Measurements from ENCODE around the gene FAIM2.

The FAIM2 gene

DNA sequence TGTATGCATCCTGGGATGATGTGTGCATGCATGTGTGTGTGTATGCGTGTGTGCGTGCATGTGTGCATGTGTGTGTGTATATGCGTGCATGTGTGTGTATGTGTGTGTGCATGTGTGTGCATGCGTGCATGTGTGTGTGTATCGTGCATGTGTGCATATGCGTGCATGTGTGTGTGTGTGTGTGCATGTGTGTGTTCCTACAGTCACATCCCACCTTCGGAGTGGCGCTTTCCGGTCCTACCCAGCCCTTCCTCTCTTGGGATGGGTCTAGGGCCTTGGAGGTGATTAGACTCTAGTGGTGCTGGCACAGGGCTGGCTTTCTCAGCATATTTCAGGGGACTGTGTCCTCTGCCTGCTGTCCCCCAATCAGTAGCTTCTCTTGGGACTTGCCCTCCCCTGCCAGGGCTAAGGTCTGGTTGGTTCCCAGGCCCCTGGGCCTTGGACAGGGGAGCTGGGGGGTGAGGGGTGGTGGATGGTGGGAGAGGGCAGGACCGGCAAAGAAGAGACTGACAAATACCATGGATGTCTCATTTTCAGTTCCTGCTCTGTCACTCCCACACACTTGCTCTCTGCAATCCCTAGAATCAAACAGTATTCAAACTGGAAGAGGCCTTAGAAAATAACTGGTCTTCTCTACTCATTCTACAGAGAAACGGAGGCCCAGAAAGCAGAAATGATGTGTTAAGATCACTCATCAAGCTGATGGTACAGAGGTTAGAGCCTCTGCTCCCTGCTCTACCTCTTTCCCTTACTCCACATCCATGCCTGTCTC, 21.9 kb upstream of the FAIM2 start:
- no peak for DNase-seq (ENCODE audit: low read depth, low spot score)
- H3K4me3 ChIP-seq (ENCODE audit: low read depth, low read length), result no peak overlapping the region
- TF ChIP-seq, protein P1, sequence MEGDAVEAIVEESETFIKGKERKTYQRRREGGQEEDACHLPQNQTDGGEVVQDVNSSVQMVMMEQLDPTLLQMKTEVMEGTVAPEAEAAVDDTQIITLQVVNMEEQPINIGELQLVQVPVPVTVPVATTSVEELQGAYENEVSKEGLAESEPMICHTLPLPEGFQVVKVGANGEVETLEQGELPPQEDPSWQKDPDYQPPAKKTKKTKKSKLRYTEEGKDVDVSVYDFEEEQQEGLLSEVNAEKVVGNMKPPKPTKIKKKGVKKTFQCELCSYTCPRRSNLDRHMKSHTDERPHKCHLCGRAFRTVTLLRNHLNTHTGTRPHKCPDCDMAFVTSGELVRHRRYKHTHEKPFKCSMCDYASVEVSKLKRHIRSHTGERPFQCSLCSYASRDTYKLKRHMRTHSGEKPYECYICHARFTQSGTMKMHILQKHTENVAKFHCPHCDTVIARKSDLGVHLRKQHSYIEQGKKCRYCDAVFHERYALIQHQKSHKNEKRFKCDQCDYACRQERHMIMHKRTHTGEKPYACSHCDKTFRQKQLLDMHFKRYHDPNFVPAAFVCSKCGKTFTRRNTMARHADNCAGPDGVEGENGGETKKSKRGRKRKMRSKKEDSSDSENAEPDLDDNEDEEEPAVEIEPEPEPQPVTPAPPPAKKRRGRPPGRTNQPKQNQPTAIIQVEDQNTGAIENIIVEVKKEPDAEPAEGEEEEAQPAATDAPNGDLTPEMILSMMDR (IDR thresholded peaks at IDR 0.05; ENCODE audit: insufficient read depth, low read length, missing control alignments), result no peak
- POLR2A ChIA-PET, result no interaction called here
- CTCF ChIA-PET, result interaction anchor here (1.1 to 1.7 kb wide), 2 partner anchors 20 to 42 kb away, joined by 5 to 9 read pairs; no protein-coding TSS in a partner anchor

GRCh38 chr12:49924628-49925246, 21.0 kb upstream of the FAIM2 start:
- no peak for DNase-seq (ENCODE audit: low read depth, low spot score)
- H3K4me3 ChIP-seq (ENCODE audit: low read depth, low read length), result no peak overlapping the region
- ChIA-PET CTCF (interaction anchor here (1.7 kb wide), 1 partner anchor 21 kb away, joined by 9 read pairs; no protein-coding TSS in a partner anchor), POLR2A (no interaction called here)
- TF ChIP-seq, protein P1 (IDR thresholded peaks at IDR 0.05; ENCODE audit: insufficient read depth, low read length, missing control alignments), result no peak

DNA sequence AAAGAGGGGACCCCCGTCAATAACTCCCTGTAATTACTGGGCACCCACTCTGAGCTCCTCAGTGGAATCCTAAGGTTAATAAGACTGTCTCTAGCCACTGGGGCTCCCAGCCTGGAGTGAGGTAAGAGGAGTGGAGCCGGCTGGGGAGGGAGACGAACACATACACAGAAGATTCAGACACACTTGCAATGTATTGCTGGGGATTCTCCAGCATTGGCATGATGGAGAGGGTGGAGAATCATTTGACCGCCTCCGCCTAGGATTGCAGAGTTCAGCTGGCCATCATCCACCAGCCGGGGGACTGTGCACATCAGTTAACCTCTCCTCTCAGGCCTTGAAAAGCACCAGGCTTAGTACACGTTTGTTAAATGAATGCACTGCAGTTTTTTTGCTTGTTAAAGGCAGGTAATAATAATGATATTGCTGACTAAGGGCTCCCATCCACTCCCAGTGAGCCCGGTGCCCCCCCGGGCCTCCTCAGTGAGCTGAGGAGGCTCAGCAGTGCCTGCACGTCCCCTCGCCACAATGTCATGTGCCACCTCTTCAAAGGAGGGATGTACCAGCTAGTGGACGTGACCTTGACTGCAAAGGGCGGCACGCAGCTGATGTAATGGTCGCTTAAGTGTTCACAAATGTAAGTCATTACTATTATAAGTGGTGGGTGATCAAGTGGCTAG, 20.3 kb upstream of the FAIM2 start:
- ChIA-PET CTCF (no interaction called here), POLR2A (no interaction called here)
- no peak for DNase-seq (ENCODE audit: low read depth, low spot score)
- TF ChIP-seq, protein P1 (IDR thresholded peaks at IDR 0.05; ENCODE audit: insufficient read depth, low read length, missing control alignments), result no peak
- no peak overlapping the region for H3K4me3 ChIP-seq (ENCODE audit: low read depth, low read length)

DNA sequence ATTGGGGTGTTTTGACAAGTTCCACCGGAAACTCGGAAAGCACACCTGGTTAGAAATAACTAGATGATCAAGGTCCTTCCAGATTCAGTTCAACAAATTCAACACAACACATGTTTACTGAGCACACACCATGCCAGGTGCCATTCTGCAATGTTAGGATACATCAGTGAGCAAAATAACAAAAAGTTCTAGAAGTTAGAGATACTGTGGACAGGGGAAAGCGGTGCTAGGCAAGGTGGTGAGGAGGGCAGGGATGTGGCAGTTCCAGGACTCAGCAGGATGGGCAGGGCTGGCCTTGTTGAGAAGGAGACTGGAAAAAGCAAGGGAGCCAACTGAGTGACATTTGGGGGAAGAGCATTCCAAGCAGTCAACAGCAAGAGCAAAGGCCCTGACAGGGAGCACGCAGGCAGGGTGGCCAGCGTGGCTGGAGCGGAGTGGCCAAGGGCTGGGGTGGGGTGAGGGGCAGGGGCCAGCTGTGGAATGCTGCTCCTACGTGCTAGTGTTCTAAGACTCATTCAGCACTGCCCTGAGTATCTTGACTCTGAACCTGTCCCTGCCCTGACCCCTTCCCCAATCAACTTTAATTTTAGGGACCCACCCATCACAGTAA, 19.4 kb upstream of the FAIM2 start:
- ChIA-PET POLR2A (no interaction called here), CTCF (interaction anchor here (0.8 to 1.2 kb wide), 2 partner anchors 22 to 24 kb away, joined by 3 to 7 read pairs; no protein-coding TSS in a partner anchor)
- H3K4me3 ChIP-seq (ENCODE audit: low read depth, low read length), result no peak overlapping the region
- TF ChIP-seq, protein P1 (IDR thresholded peaks at IDR 0.05; ENCODE audit: insufficient read depth, low read length, missing control alignments), result no peak
- no peak for DNase-seq (ENCODE audit: low read depth, low spot score)

- TF ChIP-seq, protein P1 (IDR thresholded peaks at IDR 0.05; ENCODE audit: insufficient read depth, low read length, missing control alignments), result no peak
- ChIA-PET POLR2A (no interaction called here), CTCF (interaction anchor here (0.8 to 1.2 kb wide), 2 partner anchors 23 to 25 kb away, joined by 3 to 7 read pairs; no protein-coding TSS in a partner anchor)
- DNase-seq (ENCODE audit: low read depth, low spot score), result no peak
- no peak overlapping the region for H3K4me3 ChIP-seq (ENCODE audit: low read depth, low read length)
Observed at GRCh38 chr12:49922349-49923034, 18.8 kb upstream of the FAIM2 start.

All from AG04449 (cell line).